ENCODE data around the gene EIF6.
"Not testable (repeated sequence)": the region's sequence is repeated elsewhere in the genome, so short reads cannot be mapped to it uniquely, and the experiment has no call there.

The EIF6 gene

DNA sequence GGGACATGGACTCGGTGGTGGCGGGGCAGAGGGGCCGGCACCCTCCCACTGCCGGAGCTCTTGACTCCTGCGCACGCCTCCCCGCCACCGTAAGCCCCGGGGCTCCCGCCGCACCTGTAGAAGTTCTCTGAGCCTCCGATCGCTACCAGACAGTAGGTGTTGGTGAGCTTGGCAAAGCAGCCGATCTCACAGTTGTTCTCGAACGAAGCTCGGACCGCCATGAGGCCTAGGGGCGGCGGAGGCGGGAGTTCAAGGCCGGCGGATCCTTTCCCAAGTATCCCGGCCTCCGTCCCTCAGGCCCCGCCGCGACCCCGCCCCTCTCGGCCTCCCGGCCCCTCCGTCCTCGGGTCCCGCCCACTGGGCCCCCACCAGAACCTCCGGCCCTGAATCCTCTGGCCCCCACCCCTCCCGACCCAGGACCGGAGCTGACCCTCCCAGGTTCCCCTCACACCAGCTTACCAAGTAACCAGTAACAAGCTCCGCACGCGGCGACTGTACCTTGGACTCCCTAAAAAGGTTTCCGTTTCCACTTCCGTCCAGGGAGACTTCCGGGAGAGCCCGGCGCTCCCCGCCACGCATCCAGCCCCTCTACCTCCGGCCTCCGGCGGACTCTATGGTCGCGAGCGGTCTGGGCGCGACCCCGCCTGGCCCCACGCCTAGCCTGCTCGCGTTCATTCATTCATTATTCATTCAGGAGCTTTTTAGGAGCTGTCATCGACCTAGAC, at the start of gene EIF6:
Gene EIF6, minus strand, starts transcription at position 506 of the 725 bp plus-strand sequence. Its CDS starts 285 bp downstream, at position 221.
- peak; percentile 69 for DNase-seq

DNA sequence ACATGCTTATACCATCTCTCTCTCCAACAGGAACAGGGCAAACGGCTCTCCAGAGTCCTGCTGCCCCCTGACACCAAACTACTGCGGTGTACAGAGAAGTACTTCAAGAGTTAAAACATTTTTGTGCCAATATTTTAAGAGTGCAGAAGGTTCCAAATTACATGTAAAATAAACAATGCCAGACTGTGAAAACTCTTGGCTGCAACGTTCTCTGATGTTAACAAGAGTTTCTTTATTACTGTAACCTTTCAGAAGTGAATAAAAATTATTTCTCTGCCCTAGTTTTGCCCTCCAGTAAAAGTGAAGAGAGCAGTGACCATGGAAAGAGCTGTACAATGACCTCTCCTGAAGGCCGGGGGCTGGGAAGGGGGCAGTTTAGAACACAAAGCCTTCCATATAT, 49.0 kb upstream of the EIF6 start:
- no peak for DNase-seq

DNA sequence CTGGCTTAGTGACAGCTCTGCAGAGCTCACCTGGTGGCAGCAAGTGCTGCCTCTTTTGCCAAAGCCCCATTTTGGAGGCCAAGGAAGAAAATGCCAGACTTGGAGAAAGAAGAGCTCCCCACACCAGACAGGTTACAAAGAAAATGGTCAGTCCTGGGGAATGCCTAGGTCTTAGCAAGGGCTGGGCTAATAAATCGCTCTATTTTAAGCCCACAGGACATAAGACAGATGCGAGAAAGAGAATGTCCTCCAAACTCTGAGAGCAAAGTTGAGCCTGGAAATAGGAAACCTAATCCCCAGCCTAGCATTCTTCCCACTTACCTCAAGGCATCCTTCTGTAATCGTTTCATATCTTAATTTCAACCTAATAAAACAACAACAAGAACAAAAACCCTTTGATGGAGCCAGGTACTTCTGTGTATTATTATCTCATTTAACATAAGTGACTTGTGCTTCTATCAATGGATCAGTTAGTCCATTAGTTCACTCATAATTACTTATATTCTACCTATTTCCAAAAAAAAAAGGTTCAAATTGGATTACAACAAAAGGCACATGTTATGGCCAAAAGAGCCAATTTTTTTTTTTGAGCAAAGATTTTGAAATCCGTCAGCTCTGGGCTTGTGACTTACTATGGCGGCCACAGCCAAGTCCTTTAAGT, 48.1 kb upstream of the EIF6 start:
- no peak for DNase-seq

DNA sequence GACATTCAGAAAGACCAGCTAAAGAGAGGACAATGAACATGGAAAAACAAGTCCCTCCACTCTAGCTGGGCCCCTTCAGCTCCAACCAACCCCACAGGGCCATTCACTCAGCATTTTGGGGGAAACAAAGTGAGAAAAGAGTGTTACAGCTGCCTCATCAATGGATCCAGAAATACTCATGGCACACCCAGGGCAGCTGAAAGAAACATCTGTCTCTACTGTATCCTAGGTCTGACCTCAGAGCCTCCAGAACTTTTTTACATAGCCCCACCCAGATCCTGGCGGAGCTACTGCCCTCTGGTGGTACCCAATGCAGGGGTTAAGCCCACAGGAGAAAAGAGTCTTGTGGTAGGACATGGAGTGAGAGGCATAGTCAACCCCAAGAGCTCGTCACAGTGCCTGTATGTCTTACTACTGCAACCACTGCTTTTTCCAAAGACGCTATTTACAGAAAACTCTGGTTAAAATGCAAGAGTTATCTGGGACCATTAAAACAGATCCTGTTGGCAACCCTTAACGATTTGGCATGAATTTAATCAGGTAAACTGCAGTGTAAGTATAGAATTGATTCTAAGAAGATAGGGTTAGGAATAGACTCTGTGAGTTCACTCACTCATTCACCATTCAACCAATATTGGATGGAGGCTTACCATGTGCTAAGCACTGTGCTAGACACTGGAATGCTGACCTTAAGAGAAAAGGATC, 45.0 kb upstream of the EIF6 start:
- DNase-seq = no peak

DNA sequence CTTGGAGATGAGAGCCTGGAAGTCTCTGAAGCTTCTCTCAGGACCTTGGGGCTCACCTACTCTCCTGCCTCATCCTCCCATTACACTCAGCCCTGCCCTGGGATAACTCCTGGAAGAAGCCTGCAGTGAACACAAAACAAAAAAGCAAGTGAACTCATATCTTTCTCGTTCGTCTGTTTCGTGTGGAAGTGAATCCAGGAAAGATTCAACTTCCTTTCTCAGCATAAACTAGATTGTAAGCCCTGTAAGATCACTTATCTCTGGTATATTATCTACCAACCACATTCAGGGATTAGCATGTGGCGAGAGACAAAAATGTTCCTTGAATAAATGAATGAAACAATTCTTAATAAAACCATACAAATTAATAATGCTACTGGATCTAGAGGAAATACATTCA, 44.1 kb upstream of the EIF6 start:
- no peak for DNase-seq

DNA sequence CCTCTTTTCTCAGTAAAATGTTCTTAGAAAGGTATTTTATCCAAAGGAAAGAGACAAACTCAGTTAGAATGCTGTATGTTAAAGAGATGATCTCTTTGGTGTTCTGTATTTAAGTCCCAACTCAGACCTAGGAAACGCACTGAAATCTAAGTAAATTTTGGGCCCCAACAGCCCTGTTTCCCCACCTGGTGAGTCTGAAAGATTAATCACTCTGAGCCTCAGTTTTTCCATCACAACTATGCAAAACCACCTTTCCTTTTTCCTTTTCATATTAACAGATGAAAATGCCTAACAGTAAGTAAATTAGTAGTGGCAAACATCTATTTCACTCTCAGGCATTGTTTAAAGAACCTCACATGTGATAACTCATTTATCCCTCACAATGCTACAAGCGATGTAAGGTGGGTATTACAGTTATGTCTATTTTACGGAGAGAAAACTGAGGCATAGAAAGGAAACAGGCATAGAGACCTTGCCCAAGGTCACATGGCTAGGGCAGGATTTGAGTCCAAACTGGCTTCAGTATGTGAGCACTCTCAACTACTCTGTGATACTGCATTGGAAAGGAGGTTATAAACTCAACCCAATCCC, 43.6 kb upstream of the EIF6 start:
- DNase-seq = no peak

DNA sequence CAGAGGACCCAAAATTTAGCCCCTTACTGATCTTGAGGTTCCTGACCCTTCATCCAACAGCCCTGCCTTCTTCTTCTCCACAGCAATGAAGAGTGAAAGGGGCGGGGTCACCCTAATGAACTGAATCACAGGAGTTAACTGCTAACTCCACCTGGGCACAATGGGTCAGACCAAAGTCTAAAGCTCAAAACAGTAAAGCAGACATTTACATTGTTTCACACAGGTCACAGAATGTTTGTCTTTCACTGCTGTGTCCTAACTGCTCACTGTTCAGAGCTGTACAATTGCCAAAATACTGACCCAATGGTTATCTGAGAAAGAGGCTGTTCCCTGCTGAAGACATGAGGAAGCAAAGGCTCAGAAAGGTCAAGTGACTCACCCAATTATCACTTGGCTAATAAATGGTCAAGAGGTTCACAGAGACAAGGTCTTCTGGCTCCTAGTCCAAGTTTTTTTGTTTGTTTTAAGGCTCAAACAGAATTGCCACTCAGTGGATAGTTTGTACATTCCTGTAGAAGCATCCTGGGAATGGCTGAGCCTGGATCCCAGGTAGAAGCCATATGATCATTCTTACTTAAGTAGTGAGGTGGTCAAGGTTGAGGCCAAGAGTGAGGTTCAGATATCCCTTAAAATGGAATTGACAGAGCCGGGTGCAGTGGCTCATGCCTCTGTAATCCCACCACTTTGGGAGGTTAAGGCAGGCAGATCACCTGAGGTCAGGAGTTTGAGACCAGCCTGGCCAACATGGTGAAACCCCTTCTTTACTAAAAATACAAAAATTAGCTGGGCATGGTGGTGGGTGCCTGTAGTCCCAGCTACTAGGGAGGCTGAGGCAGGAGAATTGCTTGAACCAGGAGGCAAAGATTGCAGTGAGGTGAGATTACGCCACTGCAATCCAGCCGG, 42.8 kb upstream of the EIF6 start:
- no peak for DNase-seq

DNA sequence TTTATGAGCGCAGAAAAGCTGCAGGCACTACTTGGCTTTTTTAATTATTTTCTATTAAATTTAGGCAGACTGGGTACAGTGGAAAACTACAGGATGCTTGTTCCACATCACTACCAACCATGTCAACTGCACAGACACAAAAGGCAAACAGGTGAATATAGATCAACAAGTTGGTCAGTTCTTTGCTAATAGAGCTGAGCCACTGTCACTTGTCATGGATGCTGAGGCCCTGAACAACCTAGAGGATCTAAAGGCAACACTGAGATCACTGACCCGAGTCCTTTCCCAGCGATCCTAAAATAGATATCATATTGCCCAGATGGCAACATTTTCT, 42.1 kb upstream of the EIF6 start:
- DNase-seq = no peak

DNA sequence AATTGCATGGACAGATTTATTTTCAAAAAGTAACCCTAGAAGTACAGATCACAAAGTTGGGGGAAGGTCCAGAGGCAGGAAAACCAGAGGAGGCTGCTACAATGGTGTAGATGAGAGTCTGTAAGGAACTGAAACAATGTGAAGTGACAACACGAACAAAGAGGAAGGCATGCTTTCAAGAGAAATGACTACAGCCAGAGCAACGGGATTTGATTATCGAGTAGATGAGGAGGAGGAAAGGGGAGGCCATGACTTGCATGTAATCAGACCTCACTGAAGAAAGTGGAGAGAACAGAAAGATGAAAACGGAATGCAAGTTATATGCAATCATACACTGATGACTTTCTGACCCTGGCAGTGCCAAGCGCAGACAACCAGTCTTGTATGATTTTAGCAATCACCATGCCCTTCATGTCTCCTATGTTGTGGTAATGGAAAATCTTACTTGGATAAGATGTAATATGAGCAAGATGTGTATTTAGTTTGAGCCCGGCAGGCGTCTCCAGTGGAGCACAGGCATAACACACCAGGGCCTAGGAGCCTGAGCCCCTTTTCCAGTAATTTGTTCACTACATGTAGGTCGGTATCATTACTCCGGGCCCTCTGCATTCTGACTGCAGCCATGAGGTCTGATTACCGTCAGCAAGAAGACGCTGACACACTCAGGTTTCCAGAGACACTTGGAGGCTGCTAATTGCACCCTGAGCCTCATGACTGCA, 41.6 kb upstream of the EIF6 start:
- no peak for DNase-seq

DNA sequence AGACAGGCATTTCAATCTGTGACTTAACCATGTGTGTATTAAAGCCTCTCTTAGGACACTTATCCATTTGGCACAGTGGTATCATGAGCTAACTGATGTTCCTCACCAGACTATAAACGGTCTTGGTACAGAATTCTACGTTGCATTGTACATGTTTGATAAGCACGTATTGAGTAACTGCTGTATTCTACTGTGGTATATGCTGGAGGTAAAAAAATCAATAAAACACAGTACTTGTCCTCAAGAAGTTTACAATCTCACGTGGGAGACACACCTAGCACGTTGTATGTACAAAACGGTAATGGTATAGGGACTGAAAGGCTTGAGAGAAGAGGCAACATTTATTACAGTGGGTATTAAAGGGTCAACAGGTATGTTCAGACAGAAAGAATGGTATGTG, 40.8 kb upstream of the EIF6 start:
- DNase-seq = no peak

DNA sequence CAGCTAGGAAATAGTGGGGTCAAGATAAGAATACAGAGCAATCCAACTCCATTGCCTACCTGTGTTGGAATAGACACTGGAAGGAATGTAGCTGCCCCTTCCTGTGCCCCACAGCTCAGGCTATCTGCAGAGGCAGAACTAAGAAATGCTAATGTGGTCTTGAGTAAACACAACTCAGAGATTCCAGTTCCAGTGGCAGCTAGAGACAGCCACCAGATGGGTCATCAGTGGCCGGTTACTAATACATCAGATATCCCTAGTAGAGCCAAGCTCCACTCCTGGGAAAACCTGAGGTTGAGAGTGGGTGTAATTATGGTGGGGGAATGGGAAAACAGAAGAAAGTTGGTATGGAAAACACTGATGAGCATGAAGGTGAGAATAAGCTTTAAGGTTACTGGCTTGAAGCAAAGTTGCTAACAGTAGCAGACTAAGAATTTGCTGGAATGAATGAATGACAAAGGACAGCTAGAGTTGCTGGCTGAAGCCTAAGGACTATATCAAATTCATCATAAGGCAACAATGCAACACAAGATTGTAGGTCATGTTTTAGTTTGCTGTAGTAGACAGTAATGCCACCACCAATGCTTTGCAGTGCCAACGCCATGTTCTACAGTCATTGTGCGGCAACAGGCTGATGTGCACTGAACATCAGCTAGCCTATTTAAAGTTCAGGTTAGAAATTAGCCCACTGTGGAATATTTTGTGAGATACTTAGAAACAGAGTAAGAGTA, 36.0 kb upstream of the EIF6 start:
- no peak for DNase-seq

DNA sequence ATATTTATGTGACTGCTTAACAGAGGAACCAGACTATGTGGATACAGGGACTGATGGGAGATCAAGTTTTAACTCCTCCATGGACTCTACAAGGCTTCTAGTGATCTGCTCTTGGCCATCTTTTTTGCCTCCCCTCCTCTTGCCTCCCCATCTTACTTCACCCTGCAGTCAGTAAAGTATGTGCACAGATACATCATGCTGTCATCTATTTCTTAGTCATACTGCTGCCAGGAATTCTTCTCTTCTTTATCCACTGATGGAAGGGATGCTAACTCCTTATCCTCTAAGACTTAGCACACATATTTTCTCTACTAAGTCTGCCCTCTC, 35.3 kb upstream of the EIF6 start:
- no peak for DNase-seq

DNA sequence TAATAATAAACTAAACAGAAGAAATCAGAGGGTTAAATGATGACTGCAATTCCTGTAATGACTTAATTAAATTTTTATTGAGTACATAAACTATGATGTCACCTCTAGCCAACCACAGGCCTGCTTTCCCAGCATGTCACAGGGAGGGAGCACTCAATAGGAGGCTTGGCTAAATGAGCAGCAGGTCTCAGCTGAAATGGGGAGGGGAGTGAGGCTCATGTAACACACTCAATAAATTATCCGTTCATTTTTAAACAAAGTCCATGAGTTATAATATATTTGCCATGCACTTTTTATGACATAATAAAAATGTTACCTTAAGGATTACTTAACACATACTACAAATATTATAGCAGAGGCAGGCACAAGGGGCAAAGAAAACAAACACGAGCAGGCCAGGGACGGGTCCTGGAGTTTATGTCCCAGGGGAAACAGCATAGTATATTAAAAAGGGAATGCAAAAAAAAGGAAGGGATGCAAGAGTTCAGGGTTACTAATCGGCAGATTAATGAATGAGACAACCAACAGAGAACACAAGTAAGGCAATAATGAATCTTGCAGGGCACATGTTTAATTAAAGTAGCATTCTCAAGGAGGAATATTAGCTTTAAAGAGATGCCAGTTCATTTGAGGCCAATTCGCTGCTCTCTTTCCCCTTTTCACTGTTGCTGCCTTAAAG, 34.8 kb upstream of the EIF6 start:
- DNase-seq = no peak

DNA sequence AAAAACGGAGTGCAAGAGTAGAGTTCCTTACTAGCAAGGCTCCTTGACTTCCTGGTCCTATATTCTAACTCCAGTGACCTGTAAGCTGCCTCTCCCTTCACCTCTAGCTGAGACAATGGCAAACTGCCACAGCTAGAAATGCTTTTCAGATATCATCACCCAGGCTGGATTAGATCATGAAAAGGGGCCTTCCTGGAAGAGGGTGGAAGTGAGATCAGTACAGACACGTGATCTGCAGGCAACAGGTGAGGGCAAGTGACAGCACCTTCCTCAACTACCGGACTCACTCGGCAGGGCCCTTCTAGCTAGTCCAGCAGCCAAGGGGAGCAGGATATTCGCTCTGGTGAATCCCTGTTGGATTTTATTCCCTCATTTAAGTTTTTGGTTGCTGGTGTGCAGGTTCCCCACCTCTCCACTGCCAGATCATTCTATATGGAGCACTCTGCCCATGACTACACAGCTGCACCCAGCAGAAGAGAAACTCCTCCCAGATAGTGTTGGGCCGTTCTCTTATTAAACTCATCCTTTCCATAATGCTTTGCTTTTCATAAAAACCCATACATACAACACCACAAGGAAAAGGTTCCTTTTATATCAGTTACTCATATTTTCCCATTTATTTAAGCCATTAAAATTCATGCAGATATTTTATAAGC, 34.1 kb upstream of the EIF6 start:
- DNase-seq = no peak

DNA sequence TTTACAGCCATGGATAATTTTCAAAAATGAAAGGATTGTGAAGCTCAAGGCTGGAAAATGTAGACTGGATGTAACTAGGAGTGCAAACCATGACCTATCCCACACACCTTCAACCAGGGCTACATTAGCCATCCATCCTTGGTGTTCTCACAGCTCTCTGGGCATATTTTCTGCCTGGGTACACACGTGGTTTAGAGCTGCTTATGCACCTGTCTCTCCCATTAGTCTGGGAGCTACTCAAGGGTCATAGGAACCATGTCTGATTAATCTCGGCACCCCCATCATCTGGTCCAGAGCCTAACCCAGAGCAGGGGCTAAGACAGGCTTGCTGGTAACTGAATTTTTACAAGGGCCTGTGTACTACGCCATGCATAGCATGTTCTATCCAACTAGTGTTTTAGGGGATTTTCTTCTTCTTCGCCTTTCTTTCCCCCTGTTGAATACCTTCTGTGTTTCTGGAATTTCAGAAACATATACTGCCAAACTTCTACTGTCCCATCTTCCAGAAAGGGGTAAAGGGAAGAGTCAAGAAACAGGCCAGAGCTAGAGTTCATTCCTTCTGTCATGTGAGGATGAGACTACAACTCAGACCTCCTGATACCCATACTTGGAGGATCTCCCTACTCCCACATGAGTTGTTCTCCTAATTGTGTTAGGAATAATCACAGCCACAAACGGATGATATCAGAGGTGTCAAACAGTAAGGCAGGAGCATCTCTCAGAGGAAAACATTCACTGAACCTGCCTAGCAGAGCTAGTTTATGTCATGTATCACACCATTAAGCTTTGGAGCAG, 33.0 kb upstream of the EIF6 start:
- DNase-seq = no peak

DNA sequence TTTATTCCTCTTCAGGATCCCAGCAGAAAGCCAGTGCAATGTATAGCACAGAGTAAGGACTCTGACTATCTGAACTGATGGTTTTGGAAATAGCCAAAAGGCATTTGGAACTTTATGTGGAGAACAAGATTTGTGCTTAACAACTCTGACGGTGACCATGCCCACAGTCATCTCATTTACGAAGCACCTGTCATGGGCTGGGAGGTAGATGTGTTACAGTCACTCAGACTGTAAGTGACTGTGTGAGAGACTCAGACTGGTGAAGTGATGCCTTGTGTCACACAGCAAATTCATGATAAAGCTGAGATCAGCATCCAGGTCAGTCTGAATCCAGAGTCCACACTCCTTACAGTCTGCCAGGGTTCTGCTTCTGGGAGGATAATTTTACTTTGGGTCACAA, 31.5 kb upstream of the EIF6 start:
- no peak for DNase-seq

DNA sequence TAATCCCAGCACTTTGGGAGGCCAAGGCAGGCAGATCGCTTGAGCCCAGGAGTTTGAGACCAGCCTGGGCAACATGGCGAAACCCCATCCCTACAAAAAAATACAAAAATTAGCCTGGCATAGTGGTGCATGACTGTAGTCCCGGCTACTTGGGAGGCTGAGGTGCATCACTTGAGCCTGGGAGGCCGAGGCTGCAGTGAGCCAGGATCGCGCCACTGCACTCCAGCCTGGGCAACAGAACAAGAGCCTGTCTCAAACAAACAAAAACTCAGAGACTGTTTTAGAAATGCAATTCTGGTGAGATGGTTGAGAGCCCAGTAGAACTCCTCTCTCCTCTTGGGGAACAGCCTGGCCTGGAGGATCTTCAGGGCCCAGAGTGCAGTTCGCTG, 31.1 kb upstream of the EIF6 start:
- DNase-seq = not testable (repeated sequence)

DNA sequence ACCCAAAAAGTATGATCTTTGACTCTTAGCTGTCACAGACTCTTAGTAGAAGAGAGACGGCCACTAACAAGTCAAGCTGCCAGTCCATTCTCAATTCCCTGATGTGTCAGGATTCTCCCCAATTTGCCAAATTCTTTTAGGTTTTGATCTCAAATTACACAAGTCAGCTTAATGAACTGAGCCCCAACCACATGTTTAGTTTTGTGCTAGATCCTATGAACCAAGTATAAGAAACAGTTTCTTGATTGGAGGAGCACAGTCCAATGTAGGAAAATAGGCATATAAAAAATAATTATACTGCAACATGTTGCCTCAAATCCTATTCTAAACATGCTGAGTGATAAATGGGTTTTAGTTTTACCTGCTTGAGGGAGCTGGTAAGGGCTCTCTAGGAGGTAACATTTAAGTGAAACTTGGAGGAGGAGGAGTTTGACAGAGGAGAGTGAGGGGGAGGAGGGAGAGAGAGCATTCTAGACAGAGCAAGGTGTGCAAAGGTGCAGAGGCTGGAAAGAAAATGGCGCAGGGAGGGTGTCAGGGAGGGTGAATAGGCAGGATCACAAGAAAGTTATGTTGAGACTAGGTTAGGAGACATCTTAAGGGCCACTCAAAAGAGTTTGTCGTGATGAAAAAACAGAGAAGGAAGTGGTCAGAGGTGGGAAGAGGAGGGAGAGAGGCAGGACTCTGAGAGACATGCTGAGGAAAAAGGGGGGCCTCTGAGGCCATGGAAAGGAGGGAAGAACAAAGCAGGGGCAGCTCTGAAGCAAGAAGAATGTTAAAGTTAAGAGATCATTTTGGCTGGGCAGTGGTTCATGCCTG, 30.5 kb upstream of the EIF6 start:
- no peak for DNase-seq

DNA sequence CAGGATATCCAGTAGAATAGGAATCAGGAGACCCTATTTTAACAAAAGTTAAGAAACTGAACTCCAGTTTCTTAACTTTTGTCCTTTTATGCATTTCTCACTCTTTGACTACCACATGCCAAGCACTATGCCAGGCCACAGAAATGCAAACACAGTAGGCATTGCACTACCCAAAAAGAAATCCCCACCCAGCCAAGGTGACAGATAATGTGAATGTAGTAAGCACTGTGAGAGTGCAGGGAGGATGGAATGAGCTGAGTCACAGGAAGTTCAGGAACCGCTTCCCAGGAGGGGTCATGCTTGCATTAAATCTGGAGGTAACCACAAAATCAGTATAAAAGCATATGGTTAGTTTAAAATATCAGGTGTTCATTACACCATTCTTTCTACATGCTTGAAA, 27.7 kb upstream of the EIF6 start:
- DNase-seq = no peak

Measured in midbrain (tissue), 1 donor.